AG04449 (cell line): ENCODE data around the gene CCDC33.

Source experiments
- CTCF ChIA-PET: fragments of 350-600 bp; formaldehyde crosslinking; extraction: SDS; loops from one replicate; lab custom pipeline; 2021; ENCODE audit warnings: antibody characterized with exemption; lab: Yijun Ruan, JAX
- POLR2A ChIA-PET: fragments of 400-600, 350-600 bp; formaldehyde crosslinking; extraction: SDS; loops from one replicate; lab custom pipeline; 2020; ENCODE audit warnings: antibody characterized with exemption, inconsistent platforms; lab: Yijun Ruan, JAX
- DNase-seq: peaks from one replicate; pipeline ENCODE4 v3.0.0-alpha.2; 2010; ENCODE audit warnings: low read depth, low spot score
- H3K4me3 ChIP-seq: 2 replicates; pipeline ENCODE4 v1.5.1; 2011; ENCODE audit warnings: low read depth, mild to moderate bottlenecking, control low read depth, low read length
- CTCF ChIP-seq: IDR thresholded peaks from one replicate; pipeline ENCODE4 v1.5.1; 2011; ENCODE audit warnings: mild to moderate bottlenecking, moderate library complexity, low read length, control low read depth, inconsistent platforms; ENCODE audit not compliant: insufficient read depth; ENCODE audit errors: missing control alignments

Gene CCDC33

GRCh38 chr15:74276560-74276959 lies 40.4 kb downstream of the CCDC33 start:
- ChIA-PET CTCF (no interaction called here), POLR2A (no interaction called here)
- no peak for DNase-seq
- TF ChIP-seq CTCF = no peak
- no peak overlapping the region for H3K4me3 ChIP-seq

DNA sequence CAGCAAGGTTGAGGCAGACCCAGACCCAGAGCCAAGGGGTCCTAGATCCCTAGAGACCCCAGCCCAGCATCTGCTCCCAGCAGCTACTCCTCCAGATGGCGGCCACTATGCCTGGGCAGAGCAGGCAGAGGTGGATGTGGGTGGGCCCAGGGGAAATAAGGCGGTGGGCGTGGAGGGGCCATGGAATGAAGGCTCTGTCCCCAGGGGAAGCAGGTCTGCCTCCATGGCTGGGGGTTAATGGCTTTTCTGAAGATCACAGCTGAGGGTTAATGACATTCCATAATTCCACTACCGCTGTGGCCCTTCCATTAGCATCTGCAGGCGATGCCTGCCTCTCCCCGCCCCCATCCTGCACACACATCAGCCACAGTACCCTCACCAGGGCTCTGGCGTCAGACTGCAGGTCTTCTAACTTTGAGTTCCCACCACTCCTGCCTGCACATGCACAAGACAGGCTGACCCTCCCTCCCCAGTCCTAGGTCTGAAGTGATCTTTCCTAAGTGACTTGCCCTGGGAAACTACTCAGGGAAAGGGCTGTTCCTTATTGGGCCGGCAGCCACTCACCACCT lies 41.2 kb downstream of the CCDC33 start:
- DNase-seq = no peak
- H3K4me3 ChIP-seq = no peak overlapping the region
- ChIA-PET POLR2A (interaction anchor here (0.6 kb wide), 1 partner anchor 13 kb away, joined by 3 read pairs; no protein-coding TSS in a partner anchor), CTCF (no interaction called here)
- no peak for TF ChIP-seq CTCF

- no peak for DNase-seq
- ChIA-PET POLR2A (interaction anchor here (0.6 kb wide), 1 partner anchor 14 kb away, joined by 3 read pairs; no protein-coding TSS in a partner anchor), CTCF (interaction anchor here (1.2 kb wide), 1 partner anchor 144 kb away, joined by 3 read pairs; no protein-coding TSS in a partner anchor)
- TF ChIP-seq CTCF = no peak
- H3K4me3 ChIP-seq = no peak overlapping the region
These were observed 42.1 kb downstream of the CCDC33 start for GRCh38 chr15:74278207-74278606.

DNA sequence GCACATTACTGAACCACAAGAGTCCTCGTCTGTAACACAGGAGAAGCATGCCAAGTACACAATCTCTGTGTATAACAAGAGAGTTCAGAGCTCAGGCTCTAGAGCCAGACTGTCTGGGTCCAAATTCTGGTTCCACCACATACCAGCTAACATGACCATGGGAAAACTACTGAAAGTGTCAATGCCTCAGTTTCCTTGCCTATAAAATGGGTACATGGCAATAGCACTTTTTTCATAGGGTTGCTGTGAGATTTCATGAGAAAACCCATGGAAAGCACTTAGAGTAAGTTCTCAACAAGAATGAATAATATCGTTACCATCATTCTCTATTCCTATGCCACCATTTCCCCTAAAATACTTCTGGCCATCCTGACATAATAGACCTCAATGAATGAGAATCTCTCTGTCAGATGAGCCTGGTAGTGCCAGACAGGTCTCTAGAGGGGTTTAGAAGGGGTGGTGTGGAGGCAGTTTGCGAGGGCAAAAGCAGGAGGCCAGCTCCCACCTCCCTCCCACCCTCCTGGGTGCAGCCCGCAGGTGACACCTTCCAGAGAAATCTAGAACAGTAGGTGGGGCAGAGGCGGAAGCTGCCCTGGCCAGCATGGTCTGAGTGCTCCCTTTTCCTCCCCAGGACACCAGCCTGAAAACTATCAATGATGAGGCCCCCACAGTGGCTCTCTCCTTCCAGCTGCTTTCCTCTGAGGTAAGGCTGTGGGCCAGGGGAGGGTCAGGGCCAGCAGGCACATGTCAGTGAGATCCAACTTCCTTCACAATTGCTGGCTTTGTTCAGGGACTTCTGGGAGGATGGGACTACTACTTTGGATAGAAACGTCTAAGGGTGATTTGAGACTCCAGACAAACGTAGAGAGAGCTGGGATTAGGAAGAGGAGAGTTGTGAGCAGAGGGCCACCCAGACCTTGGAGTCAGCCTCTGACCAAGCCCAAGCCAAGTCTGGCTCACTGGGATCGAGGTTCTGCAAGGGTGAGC lies 45.3 kb downstream of the CCDC33 start:
- DNase-seq = no peak
- TF ChIP-seq CTCF = no peak
- ChIA-PET POLR2A (no interaction called here), CTCF (interaction anchor here (1.3 to 1.8 kb wide), 3 partner anchors 19 to 153 kb away, joined by 3 to 6 read pairs (median 3); no protein-coding TSS in a partner anchor)
- H3K4me3 ChIP-seq = no peak overlapping the region

DNA sequence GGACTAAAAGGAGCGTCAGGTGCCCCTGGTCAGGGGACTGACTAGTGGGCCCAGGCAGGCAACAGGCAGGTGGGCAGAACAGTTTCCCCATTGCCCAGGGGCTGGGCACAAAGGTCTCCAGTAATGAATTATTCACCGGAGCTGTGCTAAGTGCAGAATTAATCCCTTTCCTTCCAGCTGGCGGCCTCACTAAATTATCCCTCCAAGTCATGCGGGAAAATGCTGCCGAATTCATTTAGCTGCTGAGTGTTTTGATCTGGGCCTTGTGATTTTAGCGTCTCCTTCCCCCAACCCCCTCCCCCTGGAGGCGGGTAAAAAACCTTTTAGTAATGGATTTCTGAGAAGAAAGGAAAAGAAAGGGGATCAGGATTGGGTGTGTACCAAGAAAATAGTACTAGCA lies 47.2 kb downstream of the CCDC33 start:
- DNase-seq = no peak
- no peak for TF ChIP-seq CTCF
- ChIA-PET POLR2A (no interaction called here), CTCF (no interaction called here)
- no peak overlapping the region for H3K4me3 ChIP-seq

DNA sequence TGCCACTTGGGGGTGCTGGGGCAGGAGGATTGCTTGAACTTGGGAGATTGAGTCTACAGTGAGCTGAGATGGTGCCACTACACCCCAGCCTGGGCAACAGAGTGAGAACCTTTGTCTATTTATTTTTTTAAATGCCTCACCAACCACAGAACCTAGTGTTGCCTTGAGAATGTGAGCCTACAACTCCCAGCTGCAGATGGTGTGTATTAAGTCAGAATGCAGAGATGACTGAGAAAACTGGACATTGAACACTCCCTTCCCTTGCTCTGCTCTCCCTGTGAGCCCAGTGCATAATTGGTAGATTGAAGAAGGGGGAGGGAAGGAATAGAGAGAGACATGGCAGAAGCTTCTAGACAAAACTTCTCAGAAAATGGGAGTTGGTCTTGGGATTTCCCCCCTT lies 53.5 kb downstream of the CCDC33 start:
- TF ChIP-seq CTCF = no peak
- H3K4me3 ChIP-seq = no peak overlapping the region
- DNase-seq = no peak
- ChIA-PET POLR2A (no interaction called here), CTCF (interaction anchor here (1.5 kb wide), 1 partner anchor 164 kb away, joined by 3 read pairs; no protein-coding TSS in a partner anchor)
